ENCODE results near the gene CD300LB. TPM values are rescaled to one million over a fixed set of nuclear protein-coding genes. Genes with fewer than 3 reads are reported as not detected.

CD300LB gene
- total RNA-seq, 1 donor from 2014 or later = 0.24 TPM

- no peak for DNase-seq (ENCODE audit: low spot score)
These were observed 18.1 kb upstream of the CD300LB start for GRCh38 chr17:74549343-74549742.

- DNase-seq (ENCODE audit: low spot score) = no peak
These were observed 16.5 kb upstream of the CD300LB start for GRCh38 chr17:74547736-74548135.

- DNase-seq (ENCODE audit: low spot score) = no peak
These were observed 16.0 kb upstream of the CD300LB start for GRCh38 chr17:74547264-74547663.

- DNase-seq (ENCODE audit: low spot score) = no peak
These were observed 15.3 kb upstream of the CD300LB start for GRCh38 chr17:74546586-74546985.

- DNase-seq (ENCODE audit: low spot score) = no peak
These were observed 14.6 kb upstream of the CD300LB start, which contains the start of gene CD300C for GRCh38 chr17:74545843-74546230. Gene CD300C (minus strand): TSS chr17:74546115. CDS start chr17:74545782, 333 bp downstream.

GRCh38 chr17:74544991-74545842 is 13.9 kb upstream of the CD300LB start:
- DNase-seq (ENCODE audit: low spot score) = no peak

GRCh38 chr17:74543891-74544760 is 12.9 kb upstream of the CD300LB start:
- no peak for DNase-seq (ENCODE audit: low spot score)

- no peak for DNase-seq (ENCODE audit: low spot score)
These were observed 12.1 kb upstream of the CD300LB start for GRCh38 chr17:74543406-74543805.

GRCh38 chr17:74542727-74543383 is 11.6 kb upstream of the CD300LB start:
- no peak for DNase-seq (ENCODE audit: low spot score)

GRCh38 chr17:74542166-74542565 is 10.9 kb upstream of the CD300LB start:
- no peak for DNase-seq (ENCODE audit: low spot score)

GRCh38 chr17:74541176-74542111 is 10.2 kb upstream of the CD300LB start:
- DNase-seq (ENCODE audit: low spot score) = no peak

- DNase-seq (ENCODE audit: low spot score) = no peak
These were observed 8.1 kb upstream of the CD300LB start for GRCh38 chr17:74539281-74539820.

GRCh38 chr17:74536890-74537289 is 5.6 kb upstream of the CD300LB start:
- DNase-seq (ENCODE audit: low spot score) = no peak

- peak; percentile 45 for DNase-seq (ENCODE audit: low spot score)
These were observed 840 bp upstream of the CD300LB start for GRCh38 chr17:74532115-74532514.

GRCh38 chr17:74530831-74531150 is 484 bp downstream of the CD300LB start:
- DNase-seq (ENCODE audit: low spot score) = no peak

- DNase-seq (ENCODE audit: low spot score) = no peak
These were observed 2.0 kb downstream of the CD300LB start for GRCh38 chr17:74529243-74529642.

- DNase-seq (ENCODE audit: low spot score) = peak; percentile 56
These were observed 2.6 kb downstream of the CD300LB start for GRCh38 chr17:74528491-74529199.

- no peak for DNase-seq (ENCODE audit: low spot score)
These were observed 3.5 kb downstream of the CD300LB start for GRCh38 chr17:74527756-74528155.

GRCh38 chr17:74527081-74527480 is 4.2 kb downstream of the CD300LB start:
- no peak for DNase-seq (ENCODE audit: low spot score)

- no peak for DNase-seq (ENCODE audit: low spot score)
These were observed 4.6 kb downstream of the CD300LB start for GRCh38 chr17:74526681-74527080.

Measured in umbilical cord (tissue), 2 donors.